OCI-LY7 (cell line): ENCODE measurements around the gene GULP1. TPM values are rescaled to one million over a fixed set of nuclear protein-coding genes. Genes with fewer than 3 reads are reported as not detected.

ENCODE experiments used
- BruUV-seq: library from RNA; stranded (reverse); fragments of 400-500 nt; replicated peaks from 2 replicates; lab custom pipeline; 2021; lab: Mats Ljungman, UMichigan
- CTCF ChIA-PET: fragments of 300-600 bp; sonication (Branson Sonifier 250); formaldehyde crosslinking; loops from one replicate; lab custom pipeline; 2022; ENCODE audit warnings: antibody characterized with exemption; ENCODE audit not compliant: unreplicated experiment; lab: Charles Lee
- POLR2A ChIA-PET: fragments of 300-600 bp; sonication (Branson Sonifier 250); formaldehyde crosslinking; loops from one replicate; lab custom pipeline; 2022; ENCODE audit warnings: antibody characterized with exemption; lab: Charles Lee
- DNase-seq: peaks from one replicate; pipeline ENCODE4 v3.0.0-alpha.2; 2015; ENCODE audit warnings: low spot score
- H2AFZ ChIP-seq: fragments of 200-600 bp; sonication (generic), shearing (Covaris generic); 2 replicates; pipeline ENCODE4 v1.6.1; 2014; ENCODE audit warnings: mild to moderate bottlenecking, antibody characterized with exemption, low read length, moderate library complexity
- H3K27ac ChIP-seq: fragments of 200-600 bp; sonication (generic); 2 replicates; pipeline ENCODE4 v1.5.1; 2014; ENCODE audit warnings: mixed run types, low read depth, mild to moderate bottlenecking, moderate library complexity, low read length, inconsistent platforms; ENCODE audit not compliant: poor library complexity, severe bottlenecking
- H3K36me3 ChIP-seq: fragments of 200-600 bp; sonication (generic); 2 replicates; pipeline ENCODE4 v1.6.1; 2014; ENCODE audit warnings: mild to moderate bottlenecking, antibody characterized with exemption, low read length, moderate library complexity, mixed read lengths; ENCODE audit not compliant: insufficient read depth
- H3K4me1 ChIP-seq: fragments of 200-600 bp; sonication (generic); 2 replicates; pipeline ENCODE4 v1.5.1; 2014; ENCODE audit warnings: mild to moderate bottlenecking, low read length; ENCODE audit not compliant: insufficient read depth, poor library complexity, severe bottlenecking
- H3K4me2 ChIP-seq: fragments of 200-600 bp; sonication (generic); 2 replicates; pipeline ENCODE4 v1.6.1; 2014; ENCODE audit warnings: mild to moderate bottlenecking, low read length
- H3K4me3 ChIP-seq: fragments of 200-600 bp; sonication (generic); 2 replicates; pipeline ENCODE4 v1.5.1; 2014; ENCODE audit warnings: mild to moderate bottlenecking, low read depth, low read length; ENCODE audit not compliant: poor library complexity, severe bottlenecking
- H3K79me2 ChIP-seq: fragments of 200-600 bp; sonication (generic); 2 replicates; pipeline ENCODE4 v1.6.1; 2016; ENCODE audit warnings: low read depth, mild to moderate bottlenecking, low read length, moderate library complexity, mixed read lengths; ENCODE audit not compliant: insufficient read depth
- H3K9me2 ChIP-seq: fragments of 200-600 bp; sonication (generic); 2 replicates; pipeline ENCODE4 v1.6.1; 2016; ENCODE audit warnings: mild to moderate bottlenecking, low read length, mixed read lengths; ENCODE audit not compliant: insufficient read depth
- H3K9me3 ChIP-seq: fragments of 200-600 bp; sonication (generic); 2 replicates; pipeline ENCODE4 v1.6.1; 2014; ENCODE audit warnings: mild to moderate bottlenecking, mixed run types, low read length, mixed read lengths
- H4K20me1 ChIP-seq: fragments of 200-600 bp; sonication (generic); 2 replicates; pipeline ENCODE4 v1.6.1; 2014; ENCODE audit warnings: mild to moderate bottlenecking, antibody characterized with exemption, low read length, moderate library complexity, mixed read lengths; ENCODE audit not compliant: insufficient read depth
- EZH2phosphoT487 ChIP-seq: fragments of 200-600 bp; sonication (generic); IDR thresholded peaks from 2 replicates; pipeline ENCODE4 v1.6.1; 2018; ENCODE audit warnings: low read depth, borderline replicate concordance, mild to moderate bottlenecking, mixed run types, antibody characterized with exemption, low read length, moderate library complexity, mixed read lengths
- intact Hi-C: fragments of 100-400 bp; cut with micrococcal nuclease; formaldehyde crosslinking; loops from one replicate; pipeline ENCODE4 v1.10.0; 2022; ENCODE audit not compliant: unreplicated experiment
- total RNA-seq, 2 experiments: library from RNA; depleted of rRNA in 1 of 2; stranded (reverse); fragments of >200 nt in 1 of 2; shearing (Covaris generic) in 1 of 2; gene quantifications; 2 replicates each; pipeline ENCODE4 v1.2.3, GENCODE V29; 2014 to 2022
- TF ChIP-seq, protein P1 (sequence below): fragments of 200-600 bp; sonication (generic); conservative IDR thresholded peaks from 2 replicates; pipeline ENCODE4 v1.5.1; 2014; ENCODE audit warnings: mild to moderate bottlenecking, antibody characterized with exemption, low read length, moderate library complexity, mixed read lengths

The GULP1 gene
- total RNA-seq, 2 experiments from 2014 or later, result not detected

GRCh38 chr2:188314314-188315054, 22.8 kb downstream of the GULP1 start:
- BruUV-seq, result no TSS peak
- H3K27ac ChIP-seq, result no peak overlapping the region
- no peak overlapping the region for H2AFZ ChIP-seq
- no peak overlapping the region for H3K4me2 ChIP-seq
- no peak for DNase-seq
- no peaks in the 10 kb centered on the region for H3K4me1 ChIP-seq
- H3K36me3 ChIP-seq, result no peaks in the 10 kb centered on the region
- intact Hi-C loops, result no loop called here
- TF ChIP-seq, protein P1, sequence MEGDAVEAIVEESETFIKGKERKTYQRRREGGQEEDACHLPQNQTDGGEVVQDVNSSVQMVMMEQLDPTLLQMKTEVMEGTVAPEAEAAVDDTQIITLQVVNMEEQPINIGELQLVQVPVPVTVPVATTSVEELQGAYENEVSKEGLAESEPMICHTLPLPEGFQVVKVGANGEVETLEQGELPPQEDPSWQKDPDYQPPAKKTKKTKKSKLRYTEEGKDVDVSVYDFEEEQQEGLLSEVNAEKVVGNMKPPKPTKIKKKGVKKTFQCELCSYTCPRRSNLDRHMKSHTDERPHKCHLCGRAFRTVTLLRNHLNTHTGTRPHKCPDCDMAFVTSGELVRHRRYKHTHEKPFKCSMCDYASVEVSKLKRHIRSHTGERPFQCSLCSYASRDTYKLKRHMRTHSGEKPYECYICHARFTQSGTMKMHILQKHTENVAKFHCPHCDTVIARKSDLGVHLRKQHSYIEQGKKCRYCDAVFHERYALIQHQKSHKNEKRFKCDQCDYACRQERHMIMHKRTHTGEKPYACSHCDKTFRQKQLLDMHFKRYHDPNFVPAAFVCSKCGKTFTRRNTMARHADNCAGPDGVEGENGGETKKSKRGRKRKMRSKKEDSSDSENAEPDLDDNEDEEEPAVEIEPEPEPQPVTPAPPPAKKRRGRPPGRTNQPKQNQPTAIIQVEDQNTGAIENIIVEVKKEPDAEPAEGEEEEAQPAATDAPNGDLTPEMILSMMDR, result no peak
- no peak for TF ChIP-seq EZH2phosphoT487
- CTCF ChIA-PET, result no interaction called here
- H3K4me3 ChIP-seq, result no peak overlapping the region
- no peaks in the 10 kb centered on the region for H4K20me1 ChIP-seq
- H3K9me2 ChIP-seq, result no peaks in the 10 kb centered on the region
- no peaks in the 10 kb centered on the region for H3K9me3 ChIP-seq
- H3K79me2 ChIP-seq, result no peaks in the 10 kb centered on the region
- POLR2A ChIA-PET, result no interaction called here

- Histone ChIP-seq H3K27ac (no peak overlapping the region), H3K4me2 (no peak overlapping the region), H2AFZ (no peak overlapping the region), H3K36me3 (no peaks in the 10 kb centered on the region), H3K9me3 (no peaks in the 10 kb centered on the region), H4K20me1 (no peaks in the 10 kb centered on the region), H3K79me2 (no peaks in the 10 kb centered on the region), H3K9me2 (no peaks in the 10 kb centered on the region), H3K4me3 (no peak overlapping the region), H3K4me1 (no peaks in the 10 kb centered on the region)
- ChIA-PET CTCF (no interaction called here), POLR2A (no interaction called here)
- BruUV-seq, result no TSS peak
- DNase-seq, result no peak
- intact Hi-C loops, result no loop called here
- no peak for TF ChIP-seq EZH2phosphoT487
- TF ChIP-seq, protein P1, result no peak
Observed at GRCh38 chr2:188315750-188316149, 24.1 kb downstream of the GULP1 start.

DNA sequence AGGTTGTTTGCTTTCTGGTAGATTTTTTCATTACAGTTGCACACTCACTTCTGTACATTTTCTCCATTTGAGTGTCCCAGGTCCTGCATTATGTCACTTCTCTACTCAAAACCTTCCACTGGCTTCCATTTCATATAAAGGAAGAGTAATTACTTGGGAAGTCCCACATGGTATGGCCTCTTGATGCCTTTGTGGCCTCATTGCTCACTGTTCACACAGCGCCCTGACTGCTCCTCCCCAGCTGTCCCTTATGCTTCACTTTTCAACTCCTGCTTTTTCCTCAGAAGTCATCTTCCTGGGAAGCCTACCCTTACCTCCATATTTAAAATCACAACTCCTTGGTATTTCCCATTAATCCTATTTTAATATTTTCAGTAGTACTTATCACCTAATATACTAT, 24.7 kb downstream of the GULP1 start:
- Histone ChIP-seq H4K20me1 (no peaks in the 10 kb centered on the region), H3K27ac (no peak overlapping the region), H3K4me1 (no peaks in the 10 kb centered on the region), H3K36me3 (no peaks in the 10 kb centered on the region), H3K79me2 (no peaks in the 10 kb centered on the region), H3K4me2 (no peak overlapping the region), H2AFZ (no peak overlapping the region), H3K9me3 (no peaks in the 10 kb centered on the region), H3K9me2 (no peaks in the 10 kb centered on the region), H3K4me3 (no peak overlapping the region)
- no TSS peak for BruUV-seq
- CTCF ChIA-PET, result no interaction called here
- no peak for DNase-seq
- TF ChIP-seq, protein P1, result no peak
- no peak for TF ChIP-seq EZH2phosphoT487
- intact Hi-C loops, result no loop called here
- POLR2A ChIA-PET, result no interaction called here
